A549 (cell line): ENCODE measurements around the gene RTRAF.

Experiments
- CTCF ChIP-seq: fragments of >200 bp; sonication (Bioruptor Twin); formaldehyde crosslinking; IDR thresholded peaks from 3 replicates; pipeline ENCODE4 v1.5.1; 2016
- EHMT2 ChIP-seq: fragments of 200-600 bp; sonication (generic); IDR thresholded peaks from 2 replicates; pipeline ENCODE4 v1.6.1; 2016; ENCODE audit warnings: antibody characterized with exemption, low read depth, mild to moderate bottlenecking, moderate library complexity
- EP300 ChIP-seq, 2 experiments: fragments of >200 bp; sonication (Bioruptor Twin); formaldehyde crosslinking; IDR thresholded peaks; 2 replicates in 1 of 2; 3 replicates in 1 of 2; pipeline ENCODE4 v1.6.1; 2016 to 2017
- ESRRA ChIP-seq: fragments of 150-350 bp; IDR thresholded peaks from 2 replicates; pipeline ENCODE4 v1.6.1; 2014; ENCODE audit warnings: mild to moderate bottlenecking, low read length, borderline replicate concordance
- HDAC2 ChIP-seq: fragments of 200-600 bp; sonication (generic); IDR thresholded peaks from 2 replicates; pipeline ENCODE4 v1.6.1; 2016
- JUN ChIP-seq, 2 experiments: fragments of >200 bp; sonication (Bioruptor Twin); formaldehyde crosslinking; IDR thresholded peaks; 2 replicates in 1 of 2; 3 replicates in 1 of 2; pipeline ENCODE4 v1.6.1; 2016 to 2017
- KDM1A ChIP-seq: fragments of 200-600 bp; sonication (generic); IDR thresholded peaks from 2 replicates; pipeline ENCODE4 v1.6.1; 2016; ENCODE audit warnings: low read depth, mild to moderate bottlenecking
- KDM5A ChIP-seq: fragments of 200-600 bp; sonication (generic); IDR thresholded peaks from 2 replicates; pipeline ENCODE4 v1.6.1; 2016; ENCODE audit warnings: antibody characterized with exemption, mild to moderate bottlenecking
- MYC ChIP-seq: IDR thresholded peaks from 2 replicates; pipeline ENCODE4 v1.6.1; 2012; ENCODE audit warnings: mild to moderate bottlenecking, inconsistent platforms, low read length, improper control_type of control experiment, borderline replicate concordance
- POLR2A ChIP-seq: IDR thresholded peaks from 2 replicates; pipeline ENCODE4 v1.6.1; 2012; ENCODE audit warnings: mild to moderate bottlenecking, low read length
- RAD21 ChIP-seq, 2 experiments: fragments of >200 bp in 1 of 2; sonication (Bioruptor Twin) in 1 of 2; formaldehyde crosslinking in 1 of 2; IDR thresholded peaks in 1 of 2; conservative IDR thresholded peaks in 1 of 2; 2 replicates in 1 of 2; 3 replicates in 1 of 2; pipeline ENCODE4 v1.6.1; 2012 to 2018; ENCODE audit warnings: inconsistent platforms in 1 of 2
- RNF2 ChIP-seq: fragments of 200-600 bp; sonication (generic); IDR thresholded peaks from 2 replicates; pipeline ENCODE4 v1.6.1; 2016; ENCODE audit warnings: low read depth, mild to moderate bottlenecking, antibody characterized with exemption, moderate library complexity, borderline replicate concordance

GRCh38 chr14:52010173-52010693, 20.9 kb downstream of the RTRAF start:
- no peak for TF ChIP-seq JUN (IDR thresholded peaks at IDR 0.05)
- TF ChIP-seq RAD21 (conservative IDR thresholded peaks at IDR 0.05 in 1 of 2, IDR thresholded peaks at IDR 0.05 in 1 of 2): no peak
- TF ChIP-seq CTCF: no peak
- no peak for TF ChIP-seq POLR2A
- TF ChIP-seq RNF2: no peak
- no peak for TF ChIP-seq KDM1A
- no peak for TF ChIP-seq EP300 (IDR thresholded peaks at IDR 0.05)
- TF ChIP-seq KDM5A: no peak
- no peak for TF ChIP-seq MYC
- no peak for TF ChIP-seq HDAC2
- TF ChIP-seq EHMT2: no peak
- TF ChIP-seq ESRRA: no peak
